Right atrium auricular region (tissue), 2 donors: Measurements from ENCODE around the gene SESTD1. TPM values are rescaled to one million over a fixed set of nuclear protein-coding genes. Genes with fewer than 3 reads are reported as not detected.

Experiments
- DNase-seq: peaks from one replicate; pipeline ENCODE4 v3.0.0-alpha.2; 2019; ENCODE audit warnings: low spot score
- H3K27ac ChIP-seq, 2 donors: fragments of 200-600 bp; sonication (generic); 1 replicate in 1 of 2; 2 replicates in 1 of 2; pipeline ENCODE4 v1.5.1; 2016 to 2019
- H3K27me3 ChIP-seq, 2 donors: fragments of 200-600 bp; sonication (generic); one replicate each; pipeline versions ENCODE4 v1.5.1 to v1.6.0; 2017 to 2019
- H3K36me3 ChIP-seq: fragments of 200-600 bp; sonication (generic); one replicate; pipeline ENCODE4 v1.5.1; 2016
- H3K4me1 ChIP-seq, 2 donors: fragments of 200-600 bp; sonication (generic); one replicate each; pipeline versions ENCODE4 v1.5.1 to v1.6.0; 2017 to 2019
- H3K4me3 ChIP-seq, 2 donors: fragments of 200-600 bp; sonication (generic); 1 replicate in 1 of 2; 2 replicates in 1 of 2; pipeline ENCODE4 v1.5.1; 2017 to 2019; ENCODE audit warnings: mild to moderate bottlenecking in 1 of 2, moderate library complexity in 1 of 2
- H3K9me3 ChIP-seq, 2 donors: fragments of 200-600 bp; sonication (generic); one replicate each; pipeline ENCODE4 v1.5.1; 2019
- CTCF ChIP-seq, 2 donors: fragments of 200-600 bp; sonication (generic); IDR thresholded peaks; one replicate each; pipeline ENCODE4 v1.5.1; 2019; ENCODE audit warnings: antibody characterized with exemption in 2 of 2
- total RNA-seq, 2 donors: library from RNA; depleted of rRNA; stranded (reverse); fragments of >200 nt; gene quantifications; one replicate each; pipeline ENCODE4 v1.1.0, GENCODE V29; 2016

Gene SESTD1
- 10 to 100 TPM; 16.5 to 19.7 TPM for total RNA-seq

- peak within 1 kb of the TSS; percentile 86 to 89 for H3K27ac ChIP-seq
- H3K4me3 ChIP-seq: peak within 1 kb of the TSS; percentile 67 to 86
- H3K36me3 ChIP-seq: no peaks in the 10 kb centered on the region
- peaks cover 0 to 40% of the 10 kb centered on the region in 2 donors for H3K4me1 ChIP-seq
- no peak for TF ChIP-seq CTCF (IDR thresholded peaks at IDR 0.05)
- no peaks in the 10 kb centered on the region for H3K27me3 ChIP-seq
- DNase-seq: no peak
- no peaks in the 10 kb centered on the region for H3K9me3 ChIP-seq
Observed at GRCh38 chr2:179264368-179265081, at the start of gene SESTD1. SESTD1 (minus strand) TSS chr2:179264832; CDS start chr2:179191841, 72,991 bp downstream.

GRCh38 chr2:179313057-179313456, 48.4 kb upstream of the SESTD1 start:
- no peak for TF ChIP-seq CTCF (IDR thresholded peaks at IDR 0.05)
- no peaks in the 10 kb centered on the region for H3K27me3 ChIP-seq
- H3K9me3 ChIP-seq: no peaks in the 10 kb centered on the region
- no peak overlapping the region for H3K27ac ChIP-seq
- H3K36me3 ChIP-seq: no peaks in the 10 kb centered on the region
- no peak for DNase-seq
- H3K4me1 ChIP-seq: no peaks in the 10 kb centered on the region
- no peak overlapping the region for H3K4me3 ChIP-seq

GRCh38 chr2:179311101-179311500, 46.5 kb upstream of the SESTD1 start:
- TF ChIP-seq CTCF (IDR thresholded peaks at IDR 0.05): no peak

GRCh38 chr2:179307616-179308371, 43.2 kb upstream of the SESTD1 start:
- Histone ChIP-seq H3K36me3 (no peaks in the 10 kb centered on the region), H3K27me3 (no peaks in the 10 kb centered on the region), H3K4me3 (no peak overlapping the region), H3K9me3 (no peaks in the 10 kb centered on the region), H3K27ac (no peak overlapping the region), H3K4me1 (no peaks in the 10 kb centered on the region)
- no peak for TF ChIP-seq CTCF (IDR thresholded peaks at IDR 0.05)
- DNase-seq: no peak

More at GRCh38 chr2:179311101-179311500, 46.5 kb upstream of the SESTD1 start:
- no peaks in the 10 kb centered on the region for H3K4me1 ChIP-seq
- no peaks in the 10 kb centered on the region for H3K9me3 ChIP-seq
- H3K36me3 ChIP-seq: no peaks in the 10 kb centered on the region
- DNase-seq: no peak
- no peaks in the 10 kb centered on the region for H3K27me3 ChIP-seq
- no peak overlapping the region for H3K27ac ChIP-seq
- H3K4me3 ChIP-seq: no peak overlapping the region

- no peak for DNase-seq
- Histone ChIP-seq H3K27me3 (no peaks in the 10 kb centered on the region), H3K36me3 (no peaks in the 10 kb centered on the region), H3K4me1 (no peaks in the 10 kb centered on the region), H3K9me3 (no peaks in the 10 kb centered on the region), H3K27ac (no peak overlapping the region), H3K4me3 (no peak overlapping the region)
- no peak for TF ChIP-seq CTCF (IDR thresholded peaks at IDR 0.05)
Observed at GRCh38 chr2:179305125-179305524, 40.5 kb upstream of the SESTD1 start.
